Measurements from ENCODE around the gene CACNA1E.

DNA sequence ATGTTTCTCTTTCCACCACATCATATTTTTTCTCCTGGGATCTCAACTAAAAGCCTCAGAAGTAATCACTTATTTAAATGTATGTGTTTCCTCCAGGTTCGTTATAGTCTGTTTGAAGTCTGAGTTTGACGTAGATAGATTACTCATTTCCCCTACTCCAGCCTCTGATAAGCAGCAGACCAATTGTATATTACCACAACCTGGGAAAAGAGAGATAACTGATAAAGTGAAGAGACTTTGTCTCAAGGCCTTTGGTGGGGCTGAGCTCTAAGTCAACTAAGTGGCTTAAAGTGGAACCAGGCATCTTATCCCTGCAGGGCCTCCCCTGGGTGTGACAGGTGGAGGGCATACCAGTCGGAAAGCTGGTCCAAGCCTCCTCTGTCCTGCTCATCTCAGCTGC, 34.9 kb upstream of the CACNA1E start:
- TF ChIP-seq, protein P1, sequence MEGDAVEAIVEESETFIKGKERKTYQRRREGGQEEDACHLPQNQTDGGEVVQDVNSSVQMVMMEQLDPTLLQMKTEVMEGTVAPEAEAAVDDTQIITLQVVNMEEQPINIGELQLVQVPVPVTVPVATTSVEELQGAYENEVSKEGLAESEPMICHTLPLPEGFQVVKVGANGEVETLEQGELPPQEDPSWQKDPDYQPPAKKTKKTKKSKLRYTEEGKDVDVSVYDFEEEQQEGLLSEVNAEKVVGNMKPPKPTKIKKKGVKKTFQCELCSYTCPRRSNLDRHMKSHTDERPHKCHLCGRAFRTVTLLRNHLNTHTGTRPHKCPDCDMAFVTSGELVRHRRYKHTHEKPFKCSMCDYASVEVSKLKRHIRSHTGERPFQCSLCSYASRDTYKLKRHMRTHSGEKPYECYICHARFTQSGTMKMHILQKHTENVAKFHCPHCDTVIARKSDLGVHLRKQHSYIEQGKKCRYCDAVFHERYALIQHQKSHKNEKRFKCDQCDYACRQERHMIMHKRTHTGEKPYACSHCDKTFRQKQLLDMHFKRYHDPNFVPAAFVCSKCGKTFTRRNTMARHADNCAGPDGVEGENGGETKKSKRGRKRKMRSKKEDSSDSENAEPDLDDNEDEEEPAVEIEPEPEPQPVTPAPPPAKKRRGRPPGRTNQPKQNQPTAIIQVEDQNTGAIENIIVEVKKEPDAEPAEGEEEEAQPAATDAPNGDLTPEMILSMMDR (conservative IDR thresholded peaks at IDR 0.05), result no peak
- TF ChIP-seq ZFX (IDR thresholded peaks at IDR 0.05), result no peak
